Neural cell (in vitro differentiated cells): ENCODE results near the gene AGPAT4.

Experiments
- CTCF ChIP-seq: fragments of 450-650 bp; IDR thresholded peaks from 2 replicates; pipeline ENCODE4 v1.5.1; 2014; ENCODE audit warnings: antibody characterized with exemption, mild to moderate bottlenecking, moderate library complexity; ENCODE audit not compliant: poor library complexity, severe bottlenecking
- EP300 ChIP-seq: fragments of 450-650 bp; conservative IDR thresholded peaks from 2 replicates; pipeline ENCODE4 v1.6.1; 2014; ENCODE audit warnings: antibody characterized with exemption, mild to moderate bottlenecking, moderate library complexity; ENCODE audit not compliant: poor library complexity, severe bottlenecking
- EZH2 ChIP-seq: fragments of 200-600, 300-800 bp; shearing (Covaris generic), sonication (generic); IDR thresholded peaks from 2 replicates; pipeline ENCODE4 v1.6.1; 2014; ENCODE audit warnings: antibody characterized with exemption, low read length, borderline replicate concordance, mild to moderate bottlenecking; ENCODE audit not compliant: insufficient read depth, poor library complexity, severe bottlenecking
- MXI1 ChIP-seq: fragments of 450-650 bp; conservative IDR thresholded peaks from 2 replicates; pipeline ENCODE4 v1.6.1; 2014; ENCODE audit warnings: antibody characterized with exemption, mild to moderate bottlenecking; ENCODE audit not compliant: poor library complexity, severe bottlenecking
- POLR2AphosphoS5 ChIP-seq: IDR thresholded peaks from 2 replicates; pipeline ENCODE4 v1.6.1; 2012
- RAD21 ChIP-seq: fragments of 450-650 bp; conservative IDR thresholded peaks from 2 replicates; pipeline ENCODE4 v1.6.1; 2014; ENCODE audit warnings: antibody characterized with exemption, mild to moderate bottlenecking, moderate library complexity
- REST ChIP-seq: IDR thresholded peaks from 2 replicates; pipeline ENCODE4 v1.6.1; 2012; ENCODE audit warnings: borderline replicate concordance
- SMC3 ChIP-seq: fragments of 450-650 bp; conservative IDR thresholded peaks from 2 replicates; pipeline ENCODE4 v1.6.1; 2014; ENCODE audit warnings: antibody characterized with exemption, mild to moderate bottlenecking, moderate library complexity; ENCODE audit not compliant: poor library complexity
- TAF1 ChIP-seq: IDR thresholded peaks from 2 replicates; pipeline ENCODE4 v1.6.1; 2012; ENCODE audit warnings: low read depth

- TF ChIP-seq CTCF (no peak), EP300 (no peak), POLR2AphosphoS5 (no peak), RAD21 (no peak), REST (no peak), EZH2 (no peak), SMC3 (no peak), TAF1 (no peak), MXI1 (no peak)
These were observed 132.7 kb downstream of the AGPAT4 start for GRCh38 chr6:161141173-161141572.
